Measurements from ENCODE around the gene FST. TPM values are rescaled to one million over a fixed set of nuclear protein-coding genes. Genes with fewer than 3 reads are reported as not detected.
A peak's percentile ranks its signal among the peaks of the same experiment; 100 is the strongest.

The FST gene
- total and polyA plus RNA-seq, 2 of the 8 experiments (the other 6 are each of a cell fraction or from before 2014, with no cell fraction given), result 16.6 to 17.5 TPM

- no peak for TF ChIP-seq ASH2L (IDR thresholded peaks at IDR 0.05; ENCODE audit: low read length)
- TF ChIP-seq TAF7 (optimal IDR thresholded peaks at IDR 0.05; ENCODE audit: borderline replicate concordance, low read depth, low read length), result no peak
- TF ChIP-seq PHF8 (conservative IDR thresholded peaks at IDR 0.05; ENCODE audit: low read depth, low read length), result 0 out of 2 replicates have a peak, but pooled peaks have one; percentile 11
- no peak for TF ChIP-seq RNF2 (IDR thresholded peaks at IDR 0.05; ENCODE audit: borderline replicate concordance, low read depth, low read length, missing control alignments, poor library complexity, severe bottlenecking)
- no peak for TF ChIP-seq SRF (IDR thresholded peaks at IDR 0.05; ENCODE audit: low read depth, low read length)
- TF ChIP-seq CTCF (IDR thresholded peaks at IDR 0.05; ENCODE audit: control extremely low read depth in 1 of 3, insufficient read depth in 1 of 3, low read depth in 1 of 3, low read length in 3 of 3), result no peak
- 0 out of 4 replicates have a peak, but pooled peaks of 1 of the 2 experiments have one; percentile 0 for TF ChIP-seq SIN3A (conservative IDR thresholded peaks at IDR 0.05 in 1 of 2, IDR thresholded peaks at IDR 0.05 in 1 of 2; ENCODE audit: low read depth in 1 of 2, low read length in 2 of 2)
- no peak for TF ChIP-seq SIX5 (IDR thresholded peaks at IDR 0.05; ENCODE audit: low read depth, low read length)
- TF ChIP-seq E2F6 (IDR thresholded peaks at IDR 0.05), result no peak
These were observed 1.3 kb upstream of the FST start (continued) for GRCh38 chr5:53479045-53479589.
